ELR (cell line): ENCODE data around the gene NOP10.
A peak's percentile ranks its signal among the peaks of the same experiment; 100 is the strongest.
"Not testable (repeated sequence)": the region's sequence is repeated elsewhere in the genome, so short reads cannot be mapped to it uniquely, and the experiment has no call there.

Source experiments
- DNase-seq: peaks from one replicate; pipeline ENCODE4 v3.0.0-alpha.2; 2015; ENCODE audit warnings: low read depth

NOP10 gene

GRCh38 chr15:34342737-34343575 lies at the start of gene NOP10, which contains the start of gene NUTM1:
Gene NOP10, minus strand, starts transcription at chr15:34343136. Its CDS starts 63 bp downstream, at chr15:34343073.
Gene NUTM1, plus strand, starts transcription at chr15:34343315. Its CDS starts 382 bp downstream, at chr15:34343697.
- DNase-seq = peak; percentile 92

GRCh38 chr15:34389594-34390086 lies 46.7 kb upstream of the NOP10 start:
- DNase-seq = not testable (repeated sequence)

- DNase-seq = not testable (repeated sequence)
Observed at GRCh38 chr15:34381829-34382521, 39.0 kb upstream of the NOP10 start.

GRCh38 chr15:34380491-34380890 lies 37.6 kb upstream of the NOP10 start:
- not testable (repeated sequence) for DNase-seq

GRCh38 chr15:34376856-34377255 lies 33.9 kb upstream of the NOP10 start:
- no peak for DNase-seq

- not testable (repeated sequence) for DNase-seq
Observed at GRCh38 chr15:34375541-34375940, 32.6 kb upstream of the NOP10 start.

GRCh38 chr15:34374816-34375215 lies 31.9 kb upstream of the NOP10 start:
- no peak for DNase-seq

- DNase-seq = no peak
Observed at GRCh38 chr15:34373951-34374350, 31.0 kb upstream of the NOP10 start.

GRCh38 chr15:34370643-34371042 lies 27.7 kb upstream of the NOP10 start:
- no peak for DNase-seq

GRCh38 chr15:34370129-34370528 lies 27.2 kb upstream of the NOP10 start:
- DNase-seq = no peak

- peak; percentile 90 for DNase-seq
Observed at GRCh38 chr15:34367101-34368081, 24.5 kb upstream of the NOP10 start, which contains the start of gene LPCAT4. Gene LPCAT4, minus strand, starts transcription at chr15:34367196. Its CDS starts 96 bp downstream, at chr15:34367100.

- DNase-seq = peak; percentile 70
Observed at GRCh38 chr15:34366271-34367065, 23.5 kb upstream of the NOP10 start.

- no peak for DNase-seq
Observed at GRCh38 chr15:34365836-34366235, 22.9 kb upstream of the NOP10 start.

GRCh38 chr15:34365091-34365825 lies 22.3 kb upstream of the NOP10 start:
- peak; percentile 3 for DNase-seq

GRCh38 chr15:34364041-34364440 lies 21.1 kb upstream of the NOP10 start:
- DNase-seq = no peak

- DNase-seq = no peak
Observed at GRCh38 chr15:34362047-34362773, 19.3 kb upstream of the NOP10 start.

- no peak for DNase-seq
Observed at GRCh38 chr15:34361278-34361677, 18.3 kb upstream of the NOP10 start.

- peak; percentile 40 for DNase-seq
Observed at GRCh38 chr15:34360298-34360697, 17.4 kb upstream of the NOP10 start.

- no peak for DNase-seq
Observed at GRCh38 chr15:34359416-34359815, 16.5 kb upstream of the NOP10 start.
